Ishikawa (cell line): ENCODE data around the gene BTBD9.

Experiments used
- CEBPB ChIP-seq: IDR thresholded peaks from 2 replicates; pipeline ENCODE4 v1.6.1; 2012
- CREB1 ChIP-seq: IDR thresholded peaks from 2 replicates; pipeline ENCODE4 v1.6.1; 2012; ENCODE audit warnings: low read depth
- EGR1 ChIP-seq: IDR thresholded peaks from 2 replicates; pipeline ENCODE4 v1.6.1; 2012
- EP300 ChIP-seq: IDR thresholded peaks from 2 replicates; pipeline ENCODE4 v1.6.1; 2012; ENCODE audit warnings: borderline replicate concordance
- FOXM1 ChIP-seq: IDR thresholded peaks from 2 replicates; pipeline ENCODE4 v1.6.1; 2012; ENCODE audit warnings: low read depth, borderline replicate concordance
- NFIC ChIP-seq: IDR thresholded peaks from 2 replicates; pipeline ENCODE4 v1.6.1; 2012
- RAD21 ChIP-seq: IDR thresholded peaks from 2 replicates; pipeline ENCODE4 v1.6.1; 2012; ENCODE audit warnings: low read depth
- TAF1 ChIP-seq: IDR thresholded peaks from 2 replicates; pipeline ENCODE4 v1.6.1; 2012; ENCODE audit warnings: low read depth, mild to moderate bottlenecking
- TCF12 ChIP-seq: IDR thresholded peaks from 2 replicates; pipeline ENCODE4 v1.6.1; 2012; ENCODE audit warnings: low read depth
- TEAD4 ChIP-seq: IDR thresholded peaks from 2 replicates; pipeline ENCODE4 v1.6.1; 2012
- YY1 ChIP-seq: IDR thresholded peaks from 2 replicates; pipeline ENCODE4 v1.6.1; 2012; ENCODE audit warnings: low read depth
- ZBTB7A ChIP-seq: IDR thresholded peaks from 2 replicates; pipeline ENCODE4 v1.6.1; 2012; ENCODE audit warnings: low read depth
- TF ChIP-seq, protein P1 (sequence below): IDR thresholded peaks from 2 replicates; pipeline ENCODE4 v1.6.1; 2012
- TF ChIP-seq, protein P2 (sequence below): IDR thresholded peaks from 2 replicates; pipeline ENCODE4 v1.6.1; 2012
- TF ChIP-seq, protein P3 (sequence below): IDR thresholded peaks from 2 replicates; pipeline ENCODE4 v1.6.1; 2012; ENCODE audit warnings: low read depth, mild to moderate bottlenecking

Gene BTBD9

DNA sequence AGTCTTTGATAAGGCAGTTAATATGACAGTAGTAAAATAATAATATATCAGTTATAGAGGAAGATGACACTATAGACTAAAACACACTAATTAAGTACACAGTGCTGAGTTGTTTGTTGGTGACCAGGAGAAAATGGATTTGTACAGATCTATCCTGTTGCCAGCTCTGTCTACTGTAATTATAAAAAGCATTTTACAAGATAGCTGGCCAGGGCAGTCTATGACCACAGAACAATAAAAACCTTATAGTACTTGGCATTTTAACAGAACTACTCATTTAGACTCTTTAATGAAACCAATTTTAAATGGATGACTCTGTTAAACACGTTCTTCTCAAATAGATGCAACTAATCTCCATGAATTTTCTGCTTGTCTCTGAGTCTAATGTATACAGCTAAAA is 367.5 kb downstream of the BTBD9 start:
- TF ChIP-seq NFIC = no peak
- TF ChIP-seq, protein P1, sequence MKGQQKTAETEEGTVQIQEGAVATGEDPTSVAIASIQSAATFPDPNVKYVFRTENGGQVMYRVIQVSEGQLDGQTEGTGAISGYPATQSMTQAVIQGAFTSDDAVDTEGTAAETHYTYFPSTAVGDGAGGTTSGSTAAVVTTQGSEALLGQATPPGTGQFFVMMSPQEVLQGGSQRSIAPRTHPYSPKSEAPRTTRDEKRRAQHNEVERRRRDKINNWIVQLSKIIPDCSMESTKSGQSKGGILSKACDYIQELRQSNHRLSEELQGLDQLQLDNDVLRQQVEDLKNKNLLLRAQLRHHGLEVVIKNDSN = no peak
- no peak for TF ChIP-seq YY1
- TF ChIP-seq, protein P2, sequence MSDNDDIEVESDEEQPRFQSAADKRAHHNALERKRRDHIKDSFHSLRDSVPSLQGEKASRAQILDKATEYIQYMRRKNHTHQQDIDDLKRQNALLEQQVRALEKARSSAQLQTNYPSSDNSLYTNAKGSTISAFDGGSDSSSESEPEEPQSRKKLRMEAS = no peak
- TF ChIP-seq EGR1 = no peak
- TF ChIP-seq, protein P3, sequence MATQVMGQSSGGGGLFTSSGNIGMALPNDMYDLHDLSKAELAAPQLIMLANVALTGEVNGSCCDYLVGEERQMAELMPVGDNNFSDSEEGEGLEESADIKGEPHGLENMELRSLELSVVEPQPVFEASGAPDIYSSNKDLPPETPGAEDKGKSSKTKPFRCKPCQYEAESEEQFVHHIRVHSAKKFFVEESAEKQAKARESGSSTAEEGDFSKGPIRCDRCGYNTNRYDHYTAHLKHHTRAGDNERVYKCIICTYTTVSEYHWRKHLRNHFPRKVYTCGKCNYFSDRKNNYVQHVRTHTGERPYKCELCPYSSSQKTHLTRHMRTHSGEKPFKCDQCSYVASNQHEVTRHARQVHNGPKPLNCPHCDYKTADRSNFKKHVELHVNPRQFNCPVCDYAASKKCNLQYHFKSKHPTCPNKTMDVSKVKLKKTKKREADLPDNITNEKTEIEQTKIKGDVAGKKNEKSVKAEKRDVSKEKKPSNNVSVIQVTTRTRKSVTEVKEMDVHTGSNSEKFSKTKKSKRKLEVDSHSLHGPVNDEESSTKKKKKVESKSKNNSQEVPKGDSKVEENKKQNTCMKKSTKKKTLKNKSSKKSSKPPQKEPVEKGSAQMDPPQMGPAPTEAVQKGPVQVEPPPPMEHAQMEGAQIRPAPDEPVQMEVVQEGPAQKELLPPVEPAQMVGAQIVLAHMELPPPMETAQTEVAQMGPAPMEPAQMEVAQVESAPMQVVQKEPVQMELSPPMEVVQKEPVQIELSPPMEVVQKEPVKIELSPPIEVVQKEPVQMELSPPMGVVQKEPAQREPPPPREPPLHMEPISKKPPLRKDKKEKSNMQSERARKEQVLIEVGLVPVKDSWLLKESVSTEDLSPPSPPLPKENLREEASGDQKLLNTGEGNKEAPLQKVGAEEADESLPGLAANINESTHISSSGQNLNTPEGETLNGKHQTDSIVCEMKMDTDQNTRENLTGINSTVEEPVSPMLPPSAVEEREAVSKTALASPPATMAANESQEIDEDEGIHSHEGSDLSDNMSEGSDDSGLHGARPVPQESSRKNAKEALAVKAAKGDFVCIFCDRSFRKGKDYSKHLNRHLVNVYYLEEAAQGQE = no peak
- no peak for TF ChIP-seq RAD21
- no peak for TF ChIP-seq FOXM1
- no peak for TF ChIP-seq EP300
- no peak for TF ChIP-seq CREB1
- no peak for TF ChIP-seq TAF1
- no peak for TF ChIP-seq ZBTB7A
- no peak for TF ChIP-seq TCF12
- TF ChIP-seq TEAD4 = no peak
- TF ChIP-seq CEBPB = no peak

DNA sequence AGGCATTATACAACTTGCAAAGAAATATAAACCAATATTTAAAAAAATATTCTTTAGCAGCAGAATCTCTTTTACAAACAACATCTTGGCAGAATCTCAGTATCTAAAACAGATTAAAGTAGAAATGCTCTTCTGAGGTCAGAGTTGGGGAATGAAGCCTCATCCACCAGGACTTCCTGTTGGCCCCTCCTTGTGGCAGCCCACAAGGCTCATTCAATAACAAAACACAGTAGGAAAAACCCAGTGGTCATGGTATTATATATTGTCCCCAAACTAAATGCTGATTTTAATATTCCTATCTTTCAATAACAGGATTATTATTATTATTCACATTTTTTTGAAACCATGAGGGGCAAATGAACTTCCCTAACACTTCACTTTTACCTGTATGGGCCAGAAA is 368.6 kb downstream of the BTBD9 start:
- TF ChIP-seq, protein P3 = no peak
- TF ChIP-seq RAD21 (no peak), EP300 (no peak), TAF1 (no peak), ZBTB7A (no peak), EGR1 (no peak), CEBPB (no peak), TEAD4 (no peak), CREB1 (no peak), YY1 (no peak), NFIC (no peak), FOXM1 (no peak), TCF12 (no peak)
- TF ChIP-seq, protein P1 = no peak
- TF ChIP-seq, protein P2 = no peak

DNA sequence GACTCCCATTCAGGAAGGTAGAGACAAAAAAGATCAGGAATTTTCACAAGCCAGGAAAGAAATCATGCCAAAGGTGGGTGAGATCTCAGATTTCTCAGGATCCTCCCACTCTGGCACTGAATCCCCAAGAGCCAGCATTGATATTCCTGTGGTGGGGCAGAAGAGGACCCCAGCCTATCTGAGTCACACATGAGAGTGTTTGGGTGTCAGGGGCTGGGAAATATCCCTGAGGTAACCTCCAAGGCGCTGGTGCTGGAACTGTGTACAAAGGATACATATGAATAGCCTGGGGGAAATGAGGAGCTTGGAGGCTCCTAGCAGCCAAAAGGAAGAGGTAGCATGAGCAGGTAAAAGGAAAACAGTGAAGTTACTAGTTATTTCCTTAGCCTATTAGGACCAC is 369.4 kb downstream of the BTBD9 start:
- no peak for TF ChIP-seq NFIC
- no peak for TF ChIP-seq TEAD4
- TF ChIP-seq TCF12 = no peak
- TF ChIP-seq, protein P2 = no peak
- no peak for TF ChIP-seq CREB1
- no peak for TF ChIP-seq EGR1
- TF ChIP-seq ZBTB7A = no peak

DNA sequence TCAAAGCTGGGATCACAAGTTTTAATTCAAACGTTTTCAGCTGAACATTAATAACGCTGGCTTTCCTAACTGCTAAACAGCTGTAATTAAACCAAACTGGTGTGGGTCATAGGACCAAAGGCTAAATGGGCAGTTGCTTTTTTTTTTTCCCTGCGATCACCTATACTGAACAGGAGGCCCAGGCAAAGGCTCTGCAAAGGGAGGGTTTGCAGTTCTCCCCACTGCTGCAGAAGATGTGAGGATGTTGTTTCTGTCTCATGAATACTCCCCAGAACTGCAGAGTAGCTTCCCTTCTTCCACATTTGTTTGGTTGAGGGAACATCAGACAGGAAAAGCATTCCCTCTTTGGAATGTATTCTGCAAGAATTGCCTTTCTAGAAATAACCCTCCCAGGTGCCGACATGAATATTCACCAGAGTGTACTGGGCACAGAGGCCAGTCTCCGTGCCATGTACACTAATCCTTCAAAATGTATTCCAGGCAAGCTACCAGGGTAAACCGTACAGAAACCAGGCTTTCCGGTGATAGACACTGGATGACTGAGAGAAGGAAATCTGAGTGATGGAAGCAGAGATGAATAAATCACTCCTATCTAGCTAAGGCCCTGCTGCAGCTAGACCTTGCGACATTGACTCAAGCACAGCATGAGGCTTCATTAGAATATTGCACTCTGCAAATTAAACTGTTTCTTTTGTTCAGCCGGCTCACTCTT is 370.1 kb downstream of the BTBD9 start:
- TF ChIP-seq ZBTB7A = no peak
- TF ChIP-seq, protein P1 = no peak
- TF ChIP-seq NFIC = no peak
- TF ChIP-seq EGR1 = no peak
- no peak for TF ChIP-seq TAF1
- no peak for TF ChIP-seq EP300
- TF ChIP-seq CREB1 = no peak
- no peak for TF ChIP-seq TCF12
- TF ChIP-seq TEAD4 = no peak
- no peak for TF ChIP-seq YY1
- TF ChIP-seq FOXM1 = no peak
- no peak for TF ChIP-seq CEBPB
- TF ChIP-seq, protein P2 = no peak
- TF ChIP-seq, protein P3 = no peak
- TF ChIP-seq RAD21 = no peak
